ENCODE results near the gene EP400.
"Not testable (repeated sequence)": the region's sequence is repeated elsewhere in the genome, so short reads cannot be mapped to it uniquely, and the experiment has no call there.

Gene EP400

GRCh38 chr12:132100306-132101065, 150.7 kb downstream of the EP400 start:
- 96% methylated on average over 8 of the region's 13 CpGs for WGBS (ENCODE audit: insufficient coverage)
- ChIA-PET POLR2A (no interaction called here), CTCF (no interaction called here)
- H3K27ac ChIP-seq (ENCODE audit: insufficient read depth in 1 of 2, low read depth in 1 of 2, low read length in 2 of 2, poor library complexity in 1 of 2, severe bottlenecking in 2 of 2), result no peak overlapping the region
- H3K4me1 ChIP-seq (ENCODE audit: control extremely low read depth in 1 of 4, control insufficient read depth in 4 of 4, insufficient read depth in 4 of 4, low read length in 3 of 4), result no peaks in the 10 kb centered on the region
- peaks cover 0 to 4% (median 0%) of the 10 kb centered on the region in 5 experiments for H3K9me3 ChIP-seq (ENCODE audit: control extremely low read depth in 1 of 5, control insufficient read depth in 4 of 5, insufficient read depth in 2 of 5, low read depth in 1 of 5, low read length in 4 of 5)
- peaks cover 6 to 49% (median 30%) of the 10 kb centered on the region in 4 experiments for H3K36me3 ChIP-seq (ENCODE audit: control insufficient read depth in 4 of 4, insufficient read depth in 4 of 4, low read length in 3 of 4)
- no peak overlapping the region for H3K4me3 ChIP-seq (ENCODE audit: control insufficient read depth in 1 of 7, extremely low read depth in 1 of 7, insufficient read depth in 4 of 7, low read depth in 2 of 7, low read length in 6 of 7)
- no peaks in the 10 kb centered on the region for H3K27me3 ChIP-seq (replicated peaks in 2 of 5; ENCODE audit: control insufficient read depth in 4 of 5, insufficient read depth in 5 of 5, low read length in 4 of 5)
- no peak for DNase-seq

GRCh38 chr12:132102297-132102696, 152.6 kb downstream of the EP400 start:
- Histone ChIP-seq H3K4me3 (ENCODE audit: control insufficient read depth in 1 of 7, extremely low read depth in 1 of 7, insufficient read depth in 4 of 7, low read depth in 2 of 7, low read length in 6 of 7) (no peak overlapping the region), H3K9me3 (ENCODE audit: control extremely low read depth in 1 of 5, control insufficient read depth in 4 of 5, insufficient read depth in 2 of 5, low read depth in 1 of 5, low read length in 4 of 5) (no peaks in the 10 kb centered on the region), H3K27me3 (replicated peaks in 2 of 5; ENCODE audit: control insufficient read depth in 4 of 5, insufficient read depth in 5 of 5, low read length in 4 of 5) (no peaks in the 10 kb centered on the region), H3K27ac (ENCODE audit: insufficient read depth in 1 of 2, low read depth in 1 of 2, low read length in 2 of 2, poor library complexity in 1 of 2, severe bottlenecking in 2 of 2) (no peak overlapping the region), H3K36me3 (ENCODE audit: control insufficient read depth in 4 of 4, insufficient read depth in 4 of 4, low read length in 3 of 4) (peaks cover 5 to 43% (median 20%) of the 10 kb centered on the region in 4 experiments), H3K4me1 (ENCODE audit: control extremely low read depth in 1 of 4, control insufficient read depth in 4 of 4, insufficient read depth in 4 of 4, low read length in 3 of 4) (no peaks in the 10 kb centered on the region)
- ChIA-PET POLR2A (no interaction called here), CTCF (no interaction called here)
- no peak for DNase-seq
- 90% methylated on average over 7 of the region's 9 CpGs for WGBS (ENCODE audit: insufficient coverage)

GRCh38 chr12:132103072-132103471, 153.3 kb downstream of the EP400 start:
- whole genome bisulfite sequencing (ENCODE audit: insufficient coverage), result 95% methylated on average over 13 of the region's 14 CpGs
- H3K4me3 ChIP-seq (ENCODE audit: control insufficient read depth in 1 of 7, extremely low read depth in 1 of 7, insufficient read depth in 4 of 7, low read depth in 2 of 7, low read length in 6 of 7); H3K27me3 ChIP-seq (replicated peaks in 2 of 5; ENCODE audit: control insufficient read depth in 4 of 5, insufficient read depth in 5 of 5, low read length in 4 of 5); H3K27ac ChIP-seq (ENCODE audit: insufficient read depth in 1 of 2, low read depth in 1 of 2, low read length in 2 of 2, poor library complexity in 1 of 2, severe bottlenecking in 2 of 2); H3K9me3 ChIP-seq (ENCODE audit: control extremely low read depth in 1 of 5, control insufficient read depth in 4 of 5, insufficient read depth in 2 of 5, low read depth in 1 of 5, low read length in 4 of 5); DNase-seq; H3K4me1 ChIP-seq (ENCODE audit: control extremely low read depth in 1 of 4, control insufficient read depth in 4 of 4, insufficient read depth in 4 of 4, low read length in 3 of 4); POLR2A ChIA-PET; CTCF ChIA-PET: not testable (repeated sequence)
- peaks cover 5 to 45% (median 23%) of the 10 kb centered on the region in 4 experiments for H3K36me3 ChIP-seq (ENCODE audit: control insufficient read depth in 4 of 4, insufficient read depth in 4 of 4, low read length in 3 of 4)

DNA sequence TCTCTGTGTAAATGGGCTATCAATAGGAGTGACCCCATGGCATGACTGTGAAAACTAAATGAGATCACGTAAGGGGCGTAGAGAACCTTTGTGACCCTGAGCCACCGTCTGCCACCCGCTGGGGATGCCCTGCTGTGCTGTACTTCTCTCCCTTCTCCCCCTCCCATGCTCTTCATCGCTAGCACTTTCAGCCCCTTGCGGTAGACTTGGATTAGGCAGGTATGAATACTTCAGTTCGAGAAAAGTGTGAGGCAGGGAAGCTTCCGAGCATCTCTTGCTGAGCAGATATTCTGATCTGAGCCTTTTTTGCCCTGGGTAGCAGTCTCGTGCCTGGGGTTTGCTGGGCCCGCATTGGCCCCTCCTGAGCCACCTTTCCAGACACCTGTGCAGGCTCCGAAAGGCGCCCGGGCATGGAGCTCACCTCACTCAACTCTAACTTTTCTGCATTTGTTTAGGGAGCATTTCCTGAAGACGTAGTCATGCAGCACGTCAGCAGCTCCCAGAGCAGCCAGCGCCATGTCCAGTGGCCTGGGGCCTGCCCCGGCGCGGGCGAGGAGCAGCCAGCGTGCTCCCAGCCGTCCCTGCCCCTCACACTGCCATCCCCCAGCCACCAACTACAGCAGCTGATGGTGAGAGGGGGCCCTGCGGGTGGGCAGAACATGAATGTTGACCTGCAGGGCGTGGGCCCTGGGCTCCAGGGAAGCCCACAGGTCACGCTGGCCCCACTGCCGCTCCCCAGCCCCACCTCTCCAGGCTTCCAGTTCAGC, 154.0 kb downstream of the EP400 start:
- POLR2A ChIA-PET, result no interaction called here

DNA sequence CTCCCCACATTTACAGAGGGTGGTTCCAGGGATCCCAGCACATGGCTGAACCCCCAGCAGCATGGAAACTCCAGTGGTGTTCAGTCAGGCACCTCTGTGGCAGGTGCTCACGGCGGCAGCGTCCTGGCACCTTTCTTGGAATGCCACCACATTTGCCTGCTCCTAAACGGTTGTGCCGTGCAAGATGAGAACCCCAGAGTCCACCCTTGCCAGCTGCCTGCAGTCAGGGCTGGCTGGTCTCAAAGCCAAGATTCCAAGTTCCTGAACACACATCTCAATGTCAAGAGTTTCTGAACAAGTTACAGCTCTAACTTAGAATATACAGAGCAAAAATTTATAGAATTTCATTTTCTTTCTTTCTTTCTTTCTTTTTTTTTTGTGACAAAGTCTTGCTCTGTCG, 155.7 kb downstream of the EP400 start:
- ChIA-PET POLR2A (no interaction called here), CTCF (no interaction called here)
- Histone ChIP-seq H3K36me3 (ENCODE audit: control insufficient read depth in 4 of 4, insufficient read depth in 4 of 4, low read length in 3 of 4) (peaks cover 6 to 41% (median 22%) of the 10 kb centered on the region in 4 experiments), H3K4me3 (ENCODE audit: control insufficient read depth in 1 of 7, extremely low read depth in 1 of 7, insufficient read depth in 4 of 7, low read depth in 2 of 7, low read length in 6 of 7) (no peak overlapping the region), H3K27me3 (replicated peaks in 2 of 5; ENCODE audit: control insufficient read depth in 4 of 5, insufficient read depth in 5 of 5, low read length in 4 of 5) (no peaks in the 10 kb centered on the region), H3K27ac (ENCODE audit: insufficient read depth in 1 of 2, low read depth in 1 of 2, low read length in 2 of 2, poor library complexity in 1 of 2, severe bottlenecking in 2 of 2) (no peak overlapping the region), H3K9me3 (ENCODE audit: control extremely low read depth in 1 of 5, control insufficient read depth in 4 of 5, insufficient read depth in 2 of 5, low read depth in 1 of 5, low read length in 4 of 5) (no peaks in the 10 kb centered on the region), H3K4me1 (ENCODE audit: control extremely low read depth in 1 of 4, control insufficient read depth in 4 of 4, insufficient read depth in 4 of 4, low read length in 3 of 4) (no peaks in the 10 kb centered on the region)
- no peak for DNase-seq
- 98% methylated on average over 6 of the region's 6 CpGs for WGBS (ENCODE audit: insufficient coverage)

More for the DNA sequence above, 154.0 kb downstream of the EP400 start:
- 96% methylated on average over 19 of the region's 26 CpGs for WGBS (ENCODE audit: insufficient coverage)
- Histone ChIP-seq H3K9me3 (ENCODE audit: control extremely low read depth in 1 of 5, control insufficient read depth in 4 of 5, insufficient read depth in 2 of 5, low read depth in 1 of 5, low read length in 4 of 5) (no peaks in the 10 kb centered on the region), H3K27me3 (replicated peaks in 2 of 5; ENCODE audit: control insufficient read depth in 4 of 5, insufficient read depth in 5 of 5, low read length in 4 of 5) (no peaks in the 10 kb centered on the region), H3K4me1 (ENCODE audit: control extremely low read depth in 1 of 4, control insufficient read depth in 4 of 4, insufficient read depth in 4 of 4, low read length in 3 of 4) (no peaks in the 10 kb centered on the region), H3K4me3 (ENCODE audit: control insufficient read depth in 1 of 7, extremely low read depth in 1 of 7, insufficient read depth in 4 of 7, low read depth in 2 of 7, low read length in 6 of 7) (no peak overlapping the region), H3K27ac (ENCODE audit: insufficient read depth in 1 of 2, low read depth in 1 of 2, low read length in 2 of 2, poor library complexity in 1 of 2, severe bottlenecking in 2 of 2) (no peak overlapping the region), H3K36me3 (ENCODE audit: control insufficient read depth in 4 of 4, insufficient read depth in 4 of 4, low read length in 3 of 4) (peaks cover 5 to 47% (median 26%) of the 10 kb centered on the region in 4 experiments)
- no peak for DNase-seq
- CTCF ChIA-PET, result no interaction called here

GRCh38 chr12:132106921-132107320, 157.2 kb downstream of the EP400 start:
- ChIA-PET CTCF (no interaction called here), POLR2A (no interaction called here)
- no peaks in the 10 kb centered on the region for H3K4me1 ChIP-seq (ENCODE audit: control extremely low read depth in 1 of 4, control insufficient read depth in 4 of 4, insufficient read depth in 4 of 4, low read length in 3 of 4)
- no peaks in the 10 kb centered on the region for H3K9me3 ChIP-seq (ENCODE audit: control extremely low read depth in 1 of 5, control insufficient read depth in 4 of 5, insufficient read depth in 2 of 5, low read depth in 1 of 5, low read length in 4 of 5)
- H3K36me3 ChIP-seq (ENCODE audit: control insufficient read depth in 4 of 4, insufficient read depth in 4 of 4, low read length in 3 of 4), result peaks cover 6 to 44% (median 28%) of the 10 kb centered on the region in 4 experiments
- H3K27me3 ChIP-seq (replicated peaks in 2 of 5; ENCODE audit: control insufficient read depth in 4 of 5, insufficient read depth in 5 of 5, low read length in 4 of 5), result no peaks in the 10 kb centered on the region
- no peak for DNase-seq
- WGBS (ENCODE audit: insufficient coverage), result 100% methylated on average over 3 of the region's 7 CpGs
- H3K4me3 ChIP-seq (ENCODE audit: control insufficient read depth in 1 of 7, extremely low read depth in 1 of 7, insufficient read depth in 4 of 7, low read depth in 2 of 7, low read length in 6 of 7), result no peak overlapping the region
- no peak overlapping the region for H3K27ac ChIP-seq (ENCODE audit: insufficient read depth in 1 of 2, low read depth in 1 of 2, low read length in 2 of 2, poor library complexity in 1 of 2, severe bottlenecking in 2 of 2)

DNA sequence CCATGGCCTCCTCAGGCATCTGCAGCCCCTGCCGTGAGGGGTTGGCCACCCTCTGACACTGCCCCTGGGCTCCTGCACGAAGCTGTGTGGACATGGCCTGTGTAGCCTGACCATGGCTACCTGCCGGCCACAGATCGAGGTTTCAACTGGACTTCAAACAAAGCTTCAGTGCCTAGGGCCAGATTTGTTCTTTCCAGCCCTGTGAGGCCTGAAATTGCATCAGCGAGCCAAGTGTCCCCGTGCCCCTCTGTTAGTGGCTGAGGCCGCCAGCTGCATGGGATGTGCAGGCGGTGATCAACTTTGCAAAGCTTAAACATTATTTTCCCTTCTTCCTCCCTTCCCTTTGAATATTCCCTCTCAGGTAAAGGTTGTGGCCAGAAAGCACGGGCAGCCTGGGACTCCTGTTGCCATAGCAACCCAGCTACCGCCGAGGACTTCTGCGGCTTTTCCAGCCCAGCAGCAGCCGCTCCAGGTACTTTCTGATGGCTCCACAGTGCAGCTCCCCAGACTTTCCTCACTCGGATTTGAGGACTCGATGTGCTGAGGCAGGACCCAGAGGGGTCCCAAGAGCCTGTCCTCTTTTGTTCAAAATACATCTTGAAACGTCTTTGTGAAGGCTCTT, 158.6 kb downstream of the EP400 start:
- no peak for DNase-seq
- no peaks in the 10 kb centered on the region for H3K4me1 ChIP-seq (ENCODE audit: control extremely low read depth in 1 of 4, control insufficient read depth in 4 of 4, insufficient read depth in 4 of 4, low read length in 3 of 4)
- ChIA-PET POLR2A (no interaction called here), CTCF (no interaction called here)
- no peaks in the 10 kb centered on the region for H3K27me3 ChIP-seq (replicated peaks in 2 of 5; ENCODE audit: control insufficient read depth in 4 of 5, insufficient read depth in 5 of 5, low read length in 4 of 5)
- no peak overlapping the region for H3K4me3 ChIP-seq (ENCODE audit: control insufficient read depth in 1 of 7, extremely low read depth in 1 of 7, insufficient read depth in 4 of 7, low read depth in 2 of 7, low read length in 6 of 7)
- peaks cover 6 to 48% (median 31%) of the 10 kb centered on the region in 4 experiments for H3K36me3 ChIP-seq (ENCODE audit: control insufficient read depth in 4 of 4, insufficient read depth in 4 of 4, low read length in 3 of 4)
- H3K27ac ChIP-seq (ENCODE audit: insufficient read depth in 1 of 2, low read depth in 1 of 2, low read length in 2 of 2, poor library complexity in 1 of 2, severe bottlenecking in 2 of 2), result no peak overlapping the region
- H3K9me3 ChIP-seq (ENCODE audit: control extremely low read depth in 1 of 5, control insufficient read depth in 4 of 5, insufficient read depth in 2 of 5, low read depth in 1 of 5, low read length in 4 of 5), result no peaks in the 10 kb centered on the region
- WGBS (ENCODE audit: insufficient coverage), result 97% methylated on average over 16 of the region's 16 CpGs

All from common myeloid progenitor, CD34-positive (primary cell).